ENCODE measurements around the gene AFG1L. TPM values are rescaled to one million over a fixed set of nuclear protein-coding genes. Genes with fewer than 3 reads are reported as not detected.
"Not testable (repeated sequence)": the region's sequence is repeated elsewhere in the genome, so short reads cannot be mapped to it uniquely, and the experiment has no call there.

Gene AFG1L
- total and polyA plus RNA-seq, 7 donors = 2.1 to 6.9 (median 3.5) TPM

- H3K27ac ChIP-seq = no peak overlapping the region
- no peaks in the 10 kb centered on the region for H3K9me3 ChIP-seq
- intact Hi-C loops (cut with DNase I) = no loop called here
- TF ChIP-seq CTCF (IDR thresholded peaks at IDR 0.05) (no peak), EP300 (IDR thresholded peaks at IDR 0.05) (no peak), POLR2AphosphoS5 (IDR thresholded peaks at IDR 0.05) (no peak), POLR2A (IDR thresholded peaks at IDR 0.05) (no peak)
- H3K4me3 ChIP-seq = no peak overlapping the region
- H3K4me1 ChIP-seq = no peaks in the 10 kb centered on the region
- no peak for DNase-seq
- 90 to 95% methylated on average over 3 of the region's 3 CpGs for WGBS, 2 donors
- no peaks in the 10 kb centered on the region for H3K36me3 ChIP-seq
- no peaks in the 10 kb centered on the region for H3K27me3 ChIP-seq
These were observed 73.7 kb downstream of the AFG1L start for GRCh38 chr6:108368431-108369030.

- Histone ChIP-seq H3K36me3 (no peaks in the 10 kb centered on the region), H3K27me3 (no peaks in the 10 kb centered on the region), H3K4me1 (no peaks in the 10 kb centered on the region), H3K27ac (no peak overlapping the region), H3K4me3 (no peak overlapping the region), H3K9me3 (no peaks in the 10 kb centered on the region)
- WGBS, 2 donors = 82 to 90% methylated on average over 3 of the region's 3 CpGs
- DNase-seq = no peak
- TF ChIP-seq CTCF (IDR thresholded peaks at IDR 0.05) = no peak
- no peak for TF ChIP-seq POLR2AphosphoS5 (IDR thresholded peaks at IDR 0.05)
- no peak for TF ChIP-seq POLR2A (IDR thresholded peaks at IDR 0.05)
- no peak for TF ChIP-seq EP300 (IDR thresholded peaks at IDR 0.05)
- intact Hi-C loops (cut with DNase I) = no loop called here
These were observed 86.0 kb downstream of the AFG1L start for GRCh38 chr6:108380876-108381275.

- DNase-seq = no peak
- intact Hi-C loops (cut with DNase I) = no loop called here
- Histone ChIP-seq H3K4me1 (no peaks in the 10 kb centered on the region), H3K4me3 (no peak overlapping the region), H3K36me3 (no peaks in the 10 kb centered on the region), H3K9me3 (no peaks in the 10 kb centered on the region), H3K27ac (no peak overlapping the region), H3K27me3 (no peaks in the 10 kb centered on the region)
- WGBS, 2 donors = 97 to 99% methylated on average over 1 of the region's 1 CpG
- TF ChIP-seq POLR2A (IDR thresholded peaks at IDR 0.05) (no peak), EP300 (IDR thresholded peaks at IDR 0.05) (no peak), POLR2AphosphoS5 (IDR thresholded peaks at IDR 0.05) (no peak), CTCF (IDR thresholded peaks at IDR 0.05) (no peak)
These were observed 89.1 kb downstream of the AFG1L start for GRCh38 chr6:108383981-108384380.

GRCh38 chr6:108389190-108389589, 94.3 kb downstream of the AFG1L start:
- intact Hi-C loops (cut with DNase I); H3K27me3 ChIP-seq; H3K27ac ChIP-seq; H3K36me3 ChIP-seq; H3K4me1 ChIP-seq; H3K9me3 ChIP-seq; H3K4me3 ChIP-seq; DNase-seq: not testable (repeated sequence)
- WGBS, 2 donors = 91 to 93% methylated on average over 4 of the region's 4 CpGs

GRCh38 chr6:108395297-108395696, 100.4 kb downstream of the AFG1L start:
- no peak for TF ChIP-seq CTCF (IDR thresholded peaks at IDR 0.05)
- no peak for TF ChIP-seq POLR2AphosphoS5 (IDR thresholded peaks at IDR 0.05)
- TF ChIP-seq EP300 (IDR thresholded peaks at IDR 0.05) = no peak
- Histone ChIP-seq H3K4me1 (no peaks in the 10 kb centered on the region), H3K36me3 (no peaks in the 10 kb centered on the region), H3K27me3 (no peaks in the 10 kb centered on the region), H3K27ac (no peak overlapping the region), H3K4me3 (no peak overlapping the region), H3K9me3 (no peaks in the 10 kb centered on the region)
- no peak for DNase-seq
- 95 to 96% methylated on average over 2 of the region's 2 CpGs for WGBS, 2 donors
- intact Hi-C loops (cut with DNase I) = no loop called here
